SKM-1 (cell line): ENCODE data around the gene TMPRSS11D.

Source experiments
- DNase-seq: peaks from one replicate; lab custom pipeline; 2025; ENCODE audit not compliant: unreplicated experiment; lab: John Stamatoyannopoulos, UW

The TMPRSS11D gene

GRCh38 chr4:67891645-67892044 is 7.8 kb upstream of the TMPRSS11D start:
- DNase-seq = no peak

- DNase-seq = no peak
Measured at GRCh38 chr4:67886281-67886680, 2.5 kb upstream of the TMPRSS11D start.

- DNase-seq = no peak
Measured at GRCh38 chr4:67885762-67886161, 2.0 kb upstream of the TMPRSS11D start.

- DNase-seq = no peak
Measured at GRCh38 chr4:67884701-67885100, 899 bp upstream of the TMPRSS11D start.

GRCh38 chr4:67883458-67883857 is 344 bp downstream of the TMPRSS11D start:
- peak; percentile 7 for DNase-seq

- no peak for DNase-seq
Measured at GRCh38 chr4:67880866-67881610, 2.8 kb downstream of the TMPRSS11D start.

- no peak for DNase-seq
Measured at GRCh38 chr4:67879486-67879885, 4.3 kb downstream of the TMPRSS11D start.

GRCh38 chr4:67877086-67877485 is 6.7 kb downstream of the TMPRSS11D start:
- no peak for DNase-seq

- DNase-seq = no peak
Measured at GRCh38 chr4:67874986-67875385, 8.8 kb downstream of the TMPRSS11D start.

- DNase-seq = no peak
Measured at GRCh38 chr4:67873116-67873515, 10.7 kb downstream of the TMPRSS11D start.

- peak; percentile 39 for DNase-seq
Measured at GRCh38 chr4:67871867-67872266, 11.9 kb downstream of the TMPRSS11D start.

- no peak for DNase-seq
Measured at GRCh38 chr4:67869580-67870190, 14.1 kb downstream of the TMPRSS11D start.

GRCh38 chr4:67861513-67861912 is 22.3 kb downstream of the TMPRSS11D start:
- no peak for DNase-seq

- no peak for DNase-seq
Measured at GRCh38 chr4:67853336-67853735, 30.5 kb downstream of the TMPRSS11D start.

GRCh38 chr4:67820903-67821302 is 62.9 kb downstream of the TMPRSS11D start:
- DNase-seq = no peak

- DNase-seq = no peak
Measured at GRCh38 chr4:67810011-67810410, 73.8 kb downstream of the TMPRSS11D start.

- no peak for DNase-seq
Measured at GRCh38 chr4:67809502-67809901, 74.3 kb downstream of the TMPRSS11D start.

- no peak for DNase-seq
Measured at GRCh38 chr4:67796810-67797209, 87.0 kb downstream of the TMPRSS11D start.

- DNase-seq = no peak
Measured at GRCh38 chr4:67790721-67791120, 93.1 kb downstream of the TMPRSS11D start.

GRCh38 chr4:67787311-67787710 is 96.5 kb downstream of the TMPRSS11D start:
- DNase-seq = no peak

- DNase-seq = no peak
Measured at GRCh38 chr4:67785528-67785927, 98.3 kb downstream of the TMPRSS11D start.

- no peak for DNase-seq
Measured at GRCh38 chr4:67779631-67780030, 104.2 kb downstream of the TMPRSS11D start.

GRCh38 chr4:67776746-67777145 is 107.1 kb downstream of the TMPRSS11D start:
- DNase-seq = no peak
